Spleen (tissue), 7 donors: ENCODE data around the gene JAGN1.

Experiments
- CTCF ChIP-seq, 11 experiments: fragments of 200-600 bp in 7 of 11; fragments of 450-650 bp in 4 of 11; sonication (generic) in 4 of 11; IDR thresholded peaks in 8 of 11; conservative IDR thresholded peaks in 3 of 11; 1 replicate in 7 of 11; 2 replicates in 4 of 11; pipeline versions ENCODE4 v1.4.0 to v1.8.0; 2016 to 2021; ENCODE audit warnings: antibody characterized with exemption in 11 of 11, inconsistent platforms in 4 of 11, mild to moderate bottlenecking in 1 of 11
- POLR2A ChIP-seq, 3 donors: fragments of 450-650 bp; IDR thresholded peaks; one replicate each; pipeline ENCODE4 v1.5.1; 2017; ENCODE audit warnings: antibody characterized with exemption in 3 of 3, mild to moderate bottlenecking in 1 of 3
- POLR2AphosphoS5 ChIP-seq, 3 donors: sonication (generic); formaldehyde crosslinking; IDR thresholded peaks; one replicate each; pipeline ENCODE4 v1.5.1; 2017; ENCODE audit warnings: antibody characterized with exemption in 3 of 3
- donor health status: DM: no; HTN: no; CAD: no; lungs with moderate emphysema.
- donor health status: DM: no; HTN: no; CAD: no.
- donor health status: DM: no; HTN: no; CAD: no.

- TF ChIP-seq POLR2AphosphoS5 (IDR thresholded peaks at IDR 0.05) (no peak), CTCF (IDR thresholded peaks at IDR 0.05 in 8 of 11, conservative IDR thresholded peaks at IDR 0.05 in 3 of 11) (no peak), POLR2A (IDR thresholded peaks at IDR 0.05) (no peak)
Measured at GRCh38 chr3:9881441-9881840, 9.0 kb upstream of the JAGN1 start.
